ENCODE results near the gene SELENOP.

Gene SELENOP

DNA sequence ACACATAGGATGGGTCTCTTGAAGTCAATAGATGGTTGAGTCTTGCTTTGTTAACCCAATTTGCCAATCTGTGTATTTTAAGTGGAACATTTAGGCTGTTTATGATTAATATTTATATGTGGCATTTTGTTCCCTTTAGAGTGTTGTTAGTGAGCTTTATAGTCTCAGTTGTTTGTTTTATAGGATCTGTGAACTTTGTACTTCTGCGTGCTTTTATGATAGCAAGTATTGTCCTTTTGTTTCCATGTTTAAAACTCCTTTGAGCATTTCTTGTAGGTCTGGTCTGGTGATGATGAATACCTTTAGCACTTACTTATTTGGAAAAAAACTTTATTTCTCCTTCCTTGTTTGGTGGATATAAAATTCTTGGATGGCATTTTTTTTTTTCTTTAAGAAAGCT is 23.8 kb downstream of the SELENOP start:
- DNase-seq = no peak

DNA sequence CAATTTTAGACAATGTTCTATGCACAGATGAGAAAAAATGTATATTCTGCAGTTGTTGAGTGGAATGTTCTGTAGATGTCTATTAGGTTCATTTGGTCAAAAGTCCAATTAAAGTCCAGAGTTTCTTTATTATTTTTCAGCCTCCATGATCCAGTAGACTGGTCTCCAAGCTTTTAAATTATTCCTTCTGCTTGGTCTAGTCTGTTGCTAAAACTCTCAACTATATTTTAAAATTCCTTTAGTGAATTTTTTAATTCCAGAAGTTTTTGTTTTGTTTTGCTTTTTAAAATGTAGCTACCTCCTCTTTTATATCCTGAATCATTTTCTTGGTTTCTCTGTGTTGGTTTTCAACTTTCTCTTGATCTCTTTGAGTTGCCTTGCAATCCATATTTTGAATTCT is 24.6 kb downstream of the SELENOP start:
- no peak for DNase-seq

DNA sequence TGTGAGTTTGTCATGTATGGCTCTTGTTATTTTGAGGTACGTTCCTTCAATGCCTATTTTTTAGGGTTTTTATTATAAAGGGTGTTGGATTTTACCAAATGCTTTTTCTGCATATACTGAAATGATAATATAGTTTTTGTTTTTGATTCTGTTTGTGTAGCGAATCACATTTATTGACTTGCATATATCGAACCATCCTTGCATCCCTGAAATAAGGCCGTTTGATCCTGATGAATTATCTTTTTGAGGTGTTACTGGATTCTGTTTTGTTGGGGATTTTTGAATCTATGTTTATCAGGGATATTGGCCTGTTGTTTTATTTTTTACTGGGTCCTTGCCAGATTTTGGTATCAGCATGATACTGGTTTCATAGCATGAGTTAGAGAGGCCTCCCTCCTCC is 25.9 kb downstream of the SELENOP start:
- no peak for DNase-seq

DNA sequence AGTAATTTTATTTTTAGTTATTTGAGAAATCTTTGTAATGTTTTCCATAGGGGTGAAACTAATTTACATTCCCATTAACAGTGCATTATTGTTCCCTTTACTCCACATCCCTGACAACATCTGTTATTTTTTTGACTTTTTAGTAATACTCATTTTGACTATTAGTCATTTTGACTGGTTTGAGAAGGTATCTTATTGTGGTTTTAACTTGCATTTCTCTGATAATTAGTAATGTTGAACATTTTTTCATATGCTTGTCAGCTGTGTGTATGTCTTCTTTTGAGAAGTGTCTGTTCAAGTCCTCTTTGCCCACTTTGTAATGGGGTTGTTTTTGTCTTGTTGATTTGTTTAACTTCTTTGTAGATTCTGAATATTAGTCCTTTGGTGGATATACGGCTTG is 27.6 kb downstream of the SELENOP start:
- no peak for DNase-seq

DNA sequence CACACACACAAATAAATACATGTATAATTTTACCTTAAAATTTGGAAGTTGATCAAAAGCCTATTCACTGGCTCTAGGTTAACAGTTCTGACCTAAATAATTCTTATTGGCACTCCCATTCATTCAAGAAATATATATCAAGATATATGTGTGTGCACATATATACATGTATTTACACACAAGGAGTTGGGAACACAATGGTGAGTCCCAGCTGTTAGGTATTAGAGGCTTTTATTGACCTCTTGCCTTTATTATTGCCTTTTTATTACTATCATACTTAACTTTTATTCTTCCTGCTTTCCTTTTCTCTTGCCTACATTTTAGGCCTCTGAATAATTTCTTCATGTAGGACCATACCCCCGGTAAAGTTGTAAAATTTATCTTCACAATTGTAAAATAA is 30.1 kb downstream of the SELENOP start:
- DNase-seq = no peak

DNA sequence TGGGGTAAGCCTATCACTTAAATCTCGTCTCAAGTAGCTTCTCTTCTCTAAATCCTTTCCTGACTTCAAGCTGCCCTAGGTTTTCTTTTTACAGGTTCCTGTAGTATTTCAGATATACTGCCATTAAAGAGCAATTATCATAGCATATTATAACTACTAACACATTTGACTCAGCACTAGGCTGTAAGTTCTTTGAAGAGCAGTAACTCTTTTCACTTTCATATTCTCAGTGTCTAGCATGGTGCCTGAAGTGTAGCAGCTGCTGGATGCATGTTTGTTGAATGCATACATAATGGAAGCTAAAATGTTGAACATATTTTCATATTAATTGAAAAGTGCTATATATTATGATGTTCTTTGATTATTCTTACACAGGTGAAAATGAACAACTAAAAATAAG is 32.6 kb downstream of the SELENOP start:
- no peak for DNase-seq

DNA sequence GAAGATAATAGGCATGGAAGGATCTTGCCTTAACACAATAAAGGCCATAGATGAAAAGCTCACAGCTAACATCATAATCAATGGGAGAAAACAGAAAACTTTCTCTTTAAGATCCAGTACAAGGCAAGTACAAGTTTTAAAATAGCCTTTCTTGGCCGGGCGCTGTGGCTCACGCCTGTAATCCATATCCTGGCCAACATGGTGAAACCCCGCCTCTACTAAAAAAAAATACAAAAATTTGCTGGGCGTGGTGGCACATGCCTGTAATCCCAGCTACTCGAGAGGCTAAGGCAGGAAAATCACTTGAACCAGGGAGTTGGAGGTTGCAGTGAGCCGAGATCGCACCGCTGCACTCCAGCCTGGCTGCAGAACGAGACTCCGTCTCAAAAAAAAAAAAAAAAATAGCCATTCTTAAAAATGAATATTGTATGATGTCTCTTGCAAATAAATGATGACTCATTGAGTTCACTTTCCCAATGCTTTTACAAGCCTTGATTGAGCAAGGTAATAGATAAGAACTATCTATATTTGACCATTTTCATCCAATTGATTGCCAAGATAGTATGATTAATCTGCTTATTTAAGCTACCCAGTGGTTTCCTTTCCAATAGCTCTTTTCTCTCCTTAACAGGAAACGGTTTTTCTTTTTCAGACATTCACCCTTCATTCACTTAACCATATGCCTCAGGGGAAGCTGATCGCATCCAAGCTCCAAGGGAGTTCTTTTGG is 39.3 kb downstream of the SELENOP start:
- DNase-seq = no peak

DNA sequence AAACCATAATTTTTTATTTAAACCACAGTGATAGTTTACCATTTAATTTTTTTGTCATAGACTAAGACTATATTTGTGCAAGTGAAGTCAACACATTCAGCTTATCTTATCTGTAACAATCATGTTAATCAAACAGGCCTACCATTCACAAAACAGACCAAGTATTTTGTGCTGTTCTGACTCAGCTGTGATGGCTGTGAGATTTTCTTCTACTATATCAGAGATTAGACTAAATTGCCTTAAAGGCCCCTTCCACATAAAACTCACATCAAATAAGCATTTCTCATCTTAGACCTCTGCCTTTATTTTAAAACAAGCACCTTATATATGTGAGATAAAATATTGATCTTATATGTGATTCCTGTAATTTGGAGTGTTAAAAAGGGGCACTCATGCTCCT is 41.7 kb downstream of the SELENOP start:
- DNase-seq = no peak

DNA sequence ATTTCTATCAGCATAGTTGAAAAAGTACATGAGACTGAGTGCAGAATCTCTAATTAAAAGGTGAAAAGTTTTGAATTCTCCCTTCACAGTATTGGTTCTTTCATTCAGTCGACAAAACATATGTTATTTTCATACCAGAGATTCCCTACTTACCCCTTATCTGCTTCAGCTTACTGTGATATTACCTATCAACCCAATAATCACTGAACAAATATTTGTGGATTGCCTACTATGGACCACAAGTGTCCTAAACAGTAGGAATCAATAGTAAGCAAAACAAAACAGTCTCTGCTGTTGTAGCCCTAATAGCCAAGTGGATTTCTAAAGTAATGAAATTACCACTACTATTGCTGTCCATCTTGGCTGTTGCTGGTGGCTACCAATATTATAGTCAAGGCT is 43.6 kb downstream of the SELENOP start:
- no peak for DNase-seq

DNA sequence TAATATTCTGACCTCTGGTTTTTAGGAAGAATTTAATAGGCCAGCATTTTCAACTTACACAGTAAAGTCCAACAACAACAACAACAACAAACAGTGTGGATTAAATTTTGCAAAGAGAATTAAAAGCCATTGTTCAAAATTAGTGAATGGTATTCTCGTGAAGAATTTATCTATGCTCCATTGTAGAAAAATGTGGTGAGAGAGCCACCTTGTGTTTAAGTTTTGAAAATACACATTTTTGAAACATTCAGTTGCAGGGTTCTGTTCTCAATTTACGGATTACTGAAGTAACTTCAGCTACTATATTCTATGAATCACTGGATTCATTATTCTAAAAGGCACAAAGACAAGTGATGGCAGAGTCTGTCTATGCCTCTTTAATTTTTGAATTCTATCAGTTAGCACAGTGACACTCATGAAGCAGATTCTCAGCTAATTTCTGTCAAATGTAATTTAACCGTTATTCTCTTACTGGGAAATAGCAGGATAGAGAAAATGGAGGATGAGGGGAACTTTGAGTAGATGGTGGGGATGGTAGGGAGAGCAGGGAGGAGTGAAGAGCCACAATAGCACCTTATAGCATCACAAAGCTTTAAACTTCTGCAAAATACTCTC is 44.1 kb downstream of the SELENOP start:
- DNase-seq = peak; percentile 19 to 59

DNA sequence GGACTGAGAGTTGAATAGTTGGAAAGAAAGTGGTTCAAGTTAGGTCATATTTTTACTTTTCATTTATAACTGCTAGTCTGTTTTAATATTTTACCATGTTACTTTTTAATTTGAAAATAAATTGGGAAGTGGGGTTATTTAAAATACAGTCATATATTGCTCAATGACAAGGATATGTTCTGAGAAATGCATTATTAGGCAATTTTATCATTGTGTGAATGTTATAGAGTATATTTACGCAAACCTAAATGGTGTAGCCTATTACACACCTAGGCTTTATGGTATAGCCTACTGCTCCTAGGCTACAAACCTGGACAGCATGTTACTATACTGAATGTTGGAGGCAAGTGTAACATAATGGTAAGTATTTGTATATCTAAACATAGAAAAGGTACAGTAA is 49.9 kb downstream of the SELENOP start:
- peak in 1 of 2 donors; percentile 67 for DNase-seq

DNA sequence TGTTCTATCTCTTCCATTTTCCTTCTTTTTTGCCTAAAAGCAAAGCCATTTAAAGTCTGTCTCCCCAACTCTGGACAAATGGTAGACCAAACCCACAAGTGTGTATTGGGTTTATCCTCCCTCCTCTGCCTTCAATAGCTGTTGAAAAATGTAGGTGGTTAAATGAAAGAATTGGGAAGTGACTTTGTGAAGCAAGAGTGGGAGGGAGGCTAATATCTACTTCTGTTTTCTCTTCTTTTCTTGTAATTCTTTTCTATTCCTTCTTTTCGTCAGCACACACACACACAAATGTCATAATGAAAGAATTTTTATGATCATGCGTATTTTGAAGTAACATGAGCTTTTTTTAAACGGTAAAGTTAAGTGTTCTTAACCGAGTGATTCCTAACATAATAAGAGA is 51.3 kb downstream of the SELENOP start:
- peak; percentile 27 to 64 for DNase-seq

DNA sequence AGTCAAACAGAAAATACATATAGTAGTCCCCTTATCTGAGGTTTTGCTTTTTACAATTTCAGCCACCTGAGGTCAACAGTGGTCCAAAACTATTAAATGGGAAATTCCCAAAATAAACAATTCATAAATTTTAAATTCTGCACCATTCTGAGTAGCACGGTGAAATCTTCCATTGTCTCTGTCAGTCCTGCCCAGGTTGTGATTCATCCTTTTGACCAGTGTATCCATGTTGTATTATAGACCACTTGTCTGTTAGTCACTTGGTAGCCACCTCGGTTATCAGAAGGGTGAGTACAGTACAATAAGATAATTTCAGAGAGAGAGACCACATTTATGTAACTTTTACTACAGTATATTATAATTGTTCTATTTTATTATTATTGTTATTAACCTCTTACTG is 52.2 kb downstream of the SELENOP start:
- DNase-seq = no peak

DNA sequence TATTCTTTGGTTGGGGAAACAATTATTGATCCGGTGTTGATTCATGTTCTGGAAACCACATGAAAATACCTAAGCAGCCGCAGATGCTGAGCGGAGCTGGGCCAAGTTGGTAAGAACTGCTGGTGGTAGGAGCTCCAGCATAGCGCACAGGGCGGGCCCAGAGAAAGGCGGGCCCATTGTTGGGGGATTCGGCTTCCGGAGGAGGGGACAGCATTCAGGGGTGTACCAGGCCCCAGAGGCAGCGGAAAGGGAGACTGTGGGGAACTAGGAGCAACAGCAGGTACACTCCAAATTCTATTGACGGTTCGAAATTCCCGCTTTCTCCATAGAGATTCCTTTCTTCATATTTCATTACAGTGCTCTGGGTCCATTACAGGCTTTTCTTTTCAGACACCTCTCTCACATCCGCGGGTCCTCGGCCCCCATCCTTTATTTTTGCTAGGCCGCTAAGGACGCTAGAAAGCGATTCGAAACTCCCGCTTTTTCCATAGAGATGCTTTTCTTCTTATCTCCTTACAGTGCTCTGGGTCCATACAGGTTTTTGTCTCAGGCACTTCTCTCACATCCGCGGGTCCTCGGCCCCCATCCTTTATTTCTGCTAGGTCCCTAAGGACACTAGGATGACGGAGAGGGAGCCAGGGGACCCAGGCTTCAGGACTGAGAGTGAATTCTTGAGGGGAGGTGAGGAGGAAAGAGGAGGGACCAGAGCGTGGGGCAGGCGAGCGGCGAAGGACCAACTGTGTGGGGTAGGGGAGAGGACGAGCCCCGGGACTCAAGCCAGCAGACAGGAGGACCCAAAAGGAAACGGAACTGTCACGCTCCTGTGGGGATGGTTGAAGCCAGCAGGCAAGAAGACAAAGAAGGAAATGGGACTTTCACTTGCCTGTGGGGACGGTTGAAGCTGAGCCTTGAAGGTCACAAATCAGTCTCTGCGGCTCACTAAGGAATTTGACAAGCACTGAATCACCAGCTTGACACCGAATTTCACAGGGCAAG is 54.8 kb downstream of the SELENOP start, which contains the start of gene CCDC152:
CCDC152 (plus strand) TSS at position 213 of the 996 bp plus-strand sequence. CDS start 2,304 bp downstream, outside the sequence.
- DNase-seq = peak; percentile 11 to 14

DNA sequence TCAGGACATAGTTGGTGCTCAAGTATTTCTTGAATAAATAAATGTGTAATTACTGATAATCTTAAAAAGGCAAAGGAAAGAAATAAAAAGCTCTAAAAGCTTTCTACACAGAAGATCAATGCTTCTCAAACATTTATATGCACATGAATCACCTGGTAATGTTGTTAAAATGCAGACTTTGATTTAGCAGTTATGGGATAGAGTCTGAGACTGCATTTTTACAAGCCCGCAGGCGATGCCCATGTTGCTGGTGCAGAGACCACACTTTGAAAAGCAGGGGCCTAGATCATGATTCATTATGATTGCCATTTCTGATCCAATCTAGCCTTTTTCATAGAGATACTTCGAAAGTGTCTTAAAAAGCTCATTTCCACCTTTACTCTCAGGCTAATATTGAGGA is 58.6 kb downstream of the SELENOP start:
- no peak for DNase-seq

DNA sequence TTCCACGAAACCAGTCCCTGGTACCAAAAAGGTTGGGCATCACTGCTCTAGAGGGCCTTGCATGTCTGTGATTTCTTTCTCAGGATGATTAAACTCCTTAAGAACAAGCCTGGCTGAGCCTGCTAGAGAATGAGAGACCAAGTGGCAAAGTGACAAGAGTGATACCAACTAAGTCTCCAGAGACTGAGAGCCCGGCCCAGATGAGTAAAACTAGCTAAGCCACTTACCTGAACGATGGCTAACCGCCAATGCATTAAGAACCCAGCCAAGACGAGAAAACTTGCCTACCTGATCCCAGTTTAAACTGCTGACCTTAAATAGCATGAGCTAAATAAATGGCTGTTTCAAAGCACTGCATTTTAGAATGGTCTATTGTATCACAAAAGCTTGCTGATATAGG is 60.6 kb downstream of the SELENOP start:
- DNase-seq = no peak

DNA sequence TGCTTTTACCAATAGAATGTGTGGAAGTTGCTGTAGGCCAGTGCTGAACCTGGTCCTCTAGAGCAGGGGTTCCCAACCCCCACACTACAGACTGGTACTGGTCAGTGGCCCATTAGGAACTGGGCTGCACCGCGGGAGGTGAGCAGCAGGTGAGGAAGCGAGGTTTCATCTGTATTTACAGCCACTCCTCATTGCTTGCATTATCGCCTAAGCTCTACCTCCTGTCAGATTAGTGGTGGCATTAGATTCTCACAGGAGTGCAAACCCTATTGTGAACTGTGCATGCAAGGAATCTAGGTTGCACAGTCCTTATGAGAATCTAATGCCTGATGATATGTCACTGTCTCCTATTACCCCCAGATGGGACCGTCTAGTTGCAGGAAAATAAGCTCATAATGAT is 61.2 kb downstream of the SELENOP start:
- DNase-seq = no peak

All from inflammatory macrophage (primary cell).